Hepatocyte (in vitro differentiated cells): ENCODE data around the gene CBY1. TPM values are rescaled to one million over a fixed set of nuclear protein-coding genes. Genes with fewer than 3 reads are reported as not detected.

Source experiments
- DNase-seq: peaks from one replicate; pipeline ENCODE4 v3.0.0-alpha.2; 2016; ENCODE audit warnings: low spot score
- H2AFZ ChIP-seq: fragments of 200-600 bp; sonication (generic); 2 replicates; pipeline ENCODE4 v1.6.0; 2016; ENCODE audit warnings: antibody characterized with exemption, mild to moderate bottlenecking
- H3K27ac ChIP-seq: fragments of 200-600 bp; sonication (generic); 2 replicates; pipeline ENCODE4 v1.5.1; 2016; ENCODE audit warnings: mild to moderate bottlenecking
- H3K27me3 ChIP-seq: fragments of 200-600 bp; sonication (generic); 2 replicates; pipeline ENCODE4 v1.6.1; 2016
- H3K36me3 ChIP-seq: fragments of 200-600 bp; sonication (generic); replicated peaks from 2 replicates; pipeline ENCODE4 v1.5.1; 2016; ENCODE audit warnings: low read depth; ENCODE audit not compliant: insufficient read depth
- H3K4me1 ChIP-seq: fragments of 200-600 bp; sonication (generic); 2 replicates; pipeline ENCODE4 v1.5.1; 2016; ENCODE audit warnings: mild to moderate bottlenecking, moderate library complexity; ENCODE audit not compliant: insufficient read depth
- H3K4me2 ChIP-seq: fragments of 200-600 bp; sonication (generic); 2 replicates; pipeline ENCODE4 v1.6.0; 2016
- H3K4me3 ChIP-seq: fragments of 200-600 bp; sonication (generic); 2 replicates; pipeline ENCODE4 v1.5.1; 2016; ENCODE audit warnings: mild to moderate bottlenecking
- H3K79me2 ChIP-seq: fragments of 200-600 bp; sonication (generic); 2 replicates; pipeline ENCODE4 v1.6.0; 2017; ENCODE audit warnings: mild to moderate bottlenecking
- H3K9me2 ChIP-seq: fragments of 200-600 bp; sonication (generic); replicated peaks from 2 replicates; pipeline ENCODE4 v1.6.0; 2017; ENCODE audit warnings: mild to moderate bottlenecking; ENCODE audit not compliant: insufficient read depth
- H3K9me3 ChIP-seq: fragments of 200-600 bp; sonication (generic); 2 replicates; pipeline ENCODE4 v1.5.1; 2016; ENCODE audit warnings: low read depth, mild to moderate bottlenecking
- H4K20me1 ChIP-seq: fragments of 200-600 bp; sonication (generic); 2 replicates; pipeline ENCODE4 v1.6.0; 2016; ENCODE audit warnings: mild to moderate bottlenecking; ENCODE audit not compliant: insufficient read depth, poor library complexity, severe bottlenecking
- EZH2 ChIP-seq: fragments of 200-600 bp; sonication (generic); IDR thresholded peaks from 2 replicates; pipeline ENCODE4 v1.6.1; 2016; ENCODE audit warnings: antibody characterized with exemption, mild to moderate bottlenecking, borderline replicate concordance
- EZH2phosphoT487 ChIP-seq: fragments of 200-600 bp; sonication (generic); IDR thresholded peaks from one replicate; pipeline ENCODE4 v1.6.1; 2018; ENCODE audit warnings: antibody characterized with exemption, mild to moderate bottlenecking, low read depth, moderate library complexity; ENCODE audit not compliant: unreplicated experiment, severe bottlenecking
- WGBS: methylation state at CpG from one replicate; pipeline ENCODE4 v1.1.6; 2016; ENCODE audit warnings: low lambda C conversion rate; ENCODE audit errors: missing lambda C conversion rate; 5-methylcytosine and 5-hydroxymethylcytosine counted together
- polyA plus RNA-seq: library from polyadenylated mRNA; unstranded; fragments of >200 nt; fragmentation: Nextera tagmentation; extraction: Ambion mirVana; gene quantifications from 2 replicates; pipeline ENCODE4 v1.2.1, GENCODE V29; 2016
- total RNA-seq: library from RNA; depleted of rRNA; stranded (reverse); fragments of >200 nt; gene quantifications from 2 replicates; pipeline ENCODE4 v1.2.3, GENCODE V29; 2014
- TF ChIP-seq, protein P1 (sequence below): fragments of 200-600 bp; sonication (generic); IDR thresholded peaks from 2 replicates; pipeline ENCODE4 v1.5.1; 2016; ENCODE audit warnings: antibody characterized with exemption, mild to moderate bottlenecking; ENCODE audit not compliant: poor library complexity

CBY1 gene
- total and polyA plus RNA-seq, 2 experiments from 2014 or later, result 19.7 to 35.8 TPM

DNA sequence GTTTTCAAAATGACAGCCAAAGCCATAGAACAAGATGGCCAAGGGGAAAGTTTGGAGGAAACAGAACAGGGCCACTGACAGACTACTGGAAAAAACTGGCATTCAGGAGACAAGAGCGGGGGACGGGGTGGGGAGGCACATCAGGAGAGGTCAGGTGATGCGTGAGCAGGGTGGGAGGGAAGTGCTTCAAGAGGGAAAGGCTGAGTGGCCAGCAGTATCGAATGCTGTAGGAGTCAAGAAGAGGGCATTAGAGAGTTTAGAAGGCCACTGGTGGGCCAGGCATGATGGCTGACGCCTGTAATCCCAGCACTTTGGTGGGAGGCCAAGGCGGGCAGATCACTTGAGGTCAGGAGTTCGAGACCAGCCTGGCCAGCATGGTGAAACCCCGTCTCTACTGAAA, 57.5 kb downstream of the CBY1 start:
- DNase-seq, result no peak
- Histone ChIP-seq H2AFZ (no peak overlapping the region), H3K36me3 (no peaks in the 10 kb centered on the region), H3K27ac (no peak overlapping the region), H3K4me3 (no peak overlapping the region), H3K9me3 (no peaks in the 10 kb centered on the region), H3K27me3 (no peaks in the 10 kb centered on the region), H4K20me1 (peaks cover 65% of the 10 kb centered on the region), H3K9me2 (no peaks in the 10 kb centered on the region), H3K79me2 (peaks cover 70% of the 10 kb centered on the region), H3K4me2 (no peak overlapping the region), H3K4me1 (peaks cover 4% of the 10 kb centered on the region)
- TF ChIP-seq EZH2 (no peak), EZH2phosphoT487 (no peak)
- TF ChIP-seq, protein P1, sequence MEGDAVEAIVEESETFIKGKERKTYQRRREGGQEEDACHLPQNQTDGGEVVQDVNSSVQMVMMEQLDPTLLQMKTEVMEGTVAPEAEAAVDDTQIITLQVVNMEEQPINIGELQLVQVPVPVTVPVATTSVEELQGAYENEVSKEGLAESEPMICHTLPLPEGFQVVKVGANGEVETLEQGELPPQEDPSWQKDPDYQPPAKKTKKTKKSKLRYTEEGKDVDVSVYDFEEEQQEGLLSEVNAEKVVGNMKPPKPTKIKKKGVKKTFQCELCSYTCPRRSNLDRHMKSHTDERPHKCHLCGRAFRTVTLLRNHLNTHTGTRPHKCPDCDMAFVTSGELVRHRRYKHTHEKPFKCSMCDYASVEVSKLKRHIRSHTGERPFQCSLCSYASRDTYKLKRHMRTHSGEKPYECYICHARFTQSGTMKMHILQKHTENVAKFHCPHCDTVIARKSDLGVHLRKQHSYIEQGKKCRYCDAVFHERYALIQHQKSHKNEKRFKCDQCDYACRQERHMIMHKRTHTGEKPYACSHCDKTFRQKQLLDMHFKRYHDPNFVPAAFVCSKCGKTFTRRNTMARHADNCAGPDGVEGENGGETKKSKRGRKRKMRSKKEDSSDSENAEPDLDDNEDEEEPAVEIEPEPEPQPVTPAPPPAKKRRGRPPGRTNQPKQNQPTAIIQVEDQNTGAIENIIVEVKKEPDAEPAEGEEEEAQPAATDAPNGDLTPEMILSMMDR, result no peak
- 90% methylated on average over 8 of the region's 8 CpGs for WGBS

DNA sequence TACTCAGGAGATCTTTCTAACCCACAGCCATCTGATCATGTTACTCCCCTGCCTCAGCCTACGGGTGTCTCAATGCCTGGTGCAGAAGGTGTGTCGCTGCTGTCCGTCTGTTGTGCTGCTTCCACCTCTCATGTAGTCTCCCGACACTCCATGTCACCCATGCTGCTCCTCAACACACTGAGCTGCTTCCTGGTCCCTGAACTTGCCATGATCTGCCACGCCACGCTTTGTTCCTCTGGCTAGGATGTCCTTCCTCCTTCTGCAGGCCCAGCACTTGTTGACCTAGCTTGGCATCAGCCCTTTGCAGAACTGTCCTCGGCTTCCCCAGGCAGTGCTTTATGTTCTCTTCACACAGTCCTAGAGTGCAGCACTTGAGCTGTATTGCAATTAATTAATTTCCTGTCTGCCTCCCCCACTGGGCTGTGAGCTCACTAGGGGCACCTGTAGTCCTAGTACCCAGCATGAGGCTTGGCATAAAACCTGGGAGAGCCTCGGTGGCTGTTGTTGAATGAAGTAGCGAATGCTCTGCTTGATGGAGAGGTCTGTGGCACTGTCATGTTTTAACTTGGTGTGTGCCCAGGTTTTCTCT, 58.8 kb downstream of the CBY1 start:
- Histone ChIP-seq H3K27ac (no peak overlapping the region), H3K36me3 (no peaks in the 10 kb centered on the region), H4K20me1 (peaks cover 60% of the 10 kb centered on the region), H2AFZ (no peak overlapping the region), H3K9me2 (no peaks in the 10 kb centered on the region), H3K27me3 (no peaks in the 10 kb centered on the region), H3K4me1 (peaks cover 4% of the 10 kb centered on the region), H3K9me3 (no peaks in the 10 kb centered on the region), H3K79me2 (peaks cover 65% of the 10 kb centered on the region), H3K4me3 (no peak overlapping the region), H3K4me2 (no peak overlapping the region)
- DNase-seq, result no peak
- TF ChIP-seq EZH2, result no peak
- no peak for TF ChIP-seq EZH2phosphoT487
- 93% methylated on average over 9 of the region's 9 CpGs for WGBS

DNA sequence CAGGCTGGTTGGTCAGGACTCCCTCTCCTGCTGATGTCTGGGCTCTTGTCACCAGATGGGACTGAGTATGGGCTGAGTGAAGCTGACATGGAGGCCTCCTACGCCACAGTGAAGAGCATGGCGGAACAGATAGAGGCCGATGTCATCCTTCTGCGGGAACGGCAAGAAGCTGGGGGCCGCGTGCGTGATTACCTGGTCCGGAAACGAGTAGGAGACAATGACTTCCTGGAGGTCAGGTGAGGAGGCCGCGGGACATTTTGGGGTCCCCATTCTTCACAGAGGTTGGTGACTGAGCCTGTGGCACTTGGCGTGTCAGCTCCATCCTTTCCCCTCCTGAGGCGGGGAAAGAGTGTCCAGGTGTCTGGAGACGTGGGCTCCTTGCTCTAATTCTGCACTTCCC, 59.4 kb downstream of the CBY1 start:
- DNase-seq, result no peak
- 97% methylated on average over 15 of the region's 15 CpGs for WGBS
- Histone ChIP-seq H3K9me3 (no peaks in the 10 kb centered on the region), H4K20me1 (peaks cover 55% of the 10 kb centered on the region), H3K27me3 (no peaks in the 10 kb centered on the region), H3K9me2 (no peaks in the 10 kb centered on the region), H3K4me1 (peaks cover 4% of the 10 kb centered on the region), H3K4me2 (no peak overlapping the region), H3K27ac (no peak overlapping the region), H3K4me3 (no peak overlapping the region), H3K79me2 (peaks cover 65% of the 10 kb centered on the region), H3K36me3 (no peaks in the 10 kb centered on the region), H2AFZ (no peak overlapping the region)
- TF ChIP-seq EZH2 (no peak), EZH2phosphoT487 (no peak)
- TF ChIP-seq, protein P1, result no peak

DNA sequence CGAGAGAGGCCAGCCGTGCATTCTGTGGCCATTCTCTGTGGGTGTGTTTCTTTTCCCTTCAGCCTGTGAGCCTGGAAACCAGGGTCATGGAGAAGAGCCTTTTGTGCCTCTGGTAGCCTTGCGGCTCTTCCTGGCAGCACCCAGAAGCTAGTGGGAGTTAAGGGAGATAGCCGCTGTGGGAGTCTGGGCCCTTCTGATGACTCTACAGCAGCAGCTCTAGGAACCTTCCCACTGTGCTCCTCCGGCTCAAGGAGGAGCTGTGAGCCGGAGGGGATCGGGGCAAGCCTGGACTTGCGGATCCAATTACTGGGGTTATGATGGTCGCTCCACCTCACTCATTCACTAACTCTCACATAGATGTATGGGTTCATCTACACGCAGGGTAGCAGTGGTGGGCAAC, 59.8 kb downstream of the CBY1 start:
- DNase-seq, result no peak
- Histone ChIP-seq H3K9me2 (no peaks in the 10 kb centered on the region), H4K20me1 (peaks cover 50% of the 10 kb centered on the region), H3K27me3 (no peaks in the 10 kb centered on the region), H3K4me2 (no peak overlapping the region), H3K9me3 (no peaks in the 10 kb centered on the region), H3K27ac (no peak overlapping the region), H3K4me1 (peaks cover 4% of the 10 kb centered on the region), H2AFZ (no peak overlapping the region), H3K36me3 (no peaks in the 10 kb centered on the region), H3K4me3 (no peak overlapping the region), H3K79me2 (peaks cover 62% of the 10 kb centered on the region)
- TF ChIP-seq EZH2phosphoT487, result no peak
- TF ChIP-seq, protein P1, result no peak
- TF ChIP-seq EZH2, result no peak
- WGBS, result 100% methylated on average over 10 of the region's 10 CpGs
